CD8-positive, alpha-beta memory T cell (primary cell): ENCODE data around the gene KCNT1. TPM values are rescaled to one million over a fixed set of nuclear protein-coding genes. Genes with fewer than 3 reads are reported as not detected.

Source experiments
- CTCF ChIA-PET: fragments of 350-600 bp; sonication (Branson Sonifier 250); formaldehyde crosslinking; loops from one replicate; lab custom pipeline; 2021; ENCODE audit warnings: antibody characterized with exemption; lab: Charles Lee
- POLR2A ChIA-PET: fragments of 350-600 bp; sonication (Branson Sonifier 250); formaldehyde crosslinking; loops from one replicate; lab custom pipeline; 2021; ENCODE audit warnings: antibody characterized with exemption; lab: Charles Lee
- DNase-seq, 5 donors: peaks; one replicate each; pipeline versions ENCODE4 v3.0.0 to v3.0.0-alpha.2; 2020 to 2022; ENCODE audit warnings: mixed read lengths in 1 of 5
- H3K27ac ChIP-seq: one replicate; pipeline ENCODE4 v1.7.0; 2013; ENCODE audit warnings: low read depth, mild to moderate bottlenecking, low read length, moderate library complexity
- H3K27me3 ChIP-seq: 2 replicates; pipeline ENCODE4 v1.7.0; 2013; ENCODE audit warnings: low read length, mild to moderate bottlenecking; ENCODE audit not compliant: insufficient read depth, poor library complexity, severe bottlenecking
- H3K36me3 ChIP-seq: 2 replicates; pipeline ENCODE4 v1.7.0; 2013; ENCODE audit warnings: mild to moderate bottlenecking, low read length, moderate library complexity; ENCODE audit not compliant: insufficient read depth
- H3K4me1 ChIP-seq: 2 replicates; pipeline ENCODE4 v1.7.0; 2013; ENCODE audit warnings: mild to moderate bottlenecking, low read length, moderate library complexity; ENCODE audit not compliant: insufficient read depth
- H3K4me3 ChIP-seq: 2 replicates; pipeline ENCODE4 v1.7.0; 2013; ENCODE audit warnings: mild to moderate bottlenecking, low read length
- H3K9me3 ChIP-seq: 2 replicates; pipeline ENCODE4 v1.7.0; 2013; ENCODE audit warnings: mild to moderate bottlenecking, low read length
- H3K27ac Mint-ChIP-seq, 8 donors: one replicate each; pipeline ENCODE4 v1.8.0; 2020 to 2021; ENCODE audit warnings: mixed read lengths in 8 of 8, mild to moderate bottlenecking in 6 of 8, inconsistent platforms in 3 of 8, moderate library complexity in 3 of 8
- H3K27me3 Mint-ChIP-seq, 2 donors: one replicate each; pipeline ENCODE4 v1.8.0; 2020 to 2021; ENCODE audit warnings: mixed read lengths in 2 of 2, mild to moderate bottlenecking in 1 of 2, moderate library complexity in 1 of 2
- H3K36me3 Mint-ChIP-seq, 3 donors: one replicate each; pipeline ENCODE4 v1.8.0; 2020 to 2021; ENCODE audit warnings: mixed read lengths in 3 of 3, inconsistent platforms in 1 of 3, mild to moderate bottlenecking in 1 of 3
- H3K4me1 Mint-ChIP-seq, 3 donors: one replicate each; pipeline ENCODE4 v1.8.0; 2020 to 2021; ENCODE audit warnings: mixed read lengths in 3 of 3, inconsistent platforms in 1 of 3, mild to moderate bottlenecking in 1 of 3
- H3K4me3 Mint-ChIP-seq, 7 donors: one replicate each; pipeline ENCODE4 v1.8.0; 2020 to 2021; ENCODE audit warnings: mixed read lengths in 7 of 7, mild to moderate bottlenecking in 6 of 7, moderate library complexity in 4 of 7, inconsistent platforms in 2 of 7
- H3K9me3 Mint-ChIP-seq, 5 donors: one replicate each; pipeline ENCODE4 v1.8.0; 2020 to 2022; ENCODE audit warnings: mixed read lengths in 5 of 5, mild to moderate bottlenecking in 3 of 5, moderate library complexity in 2 of 5, inconsistent platforms in 1 of 5
- polyA plus RNA-seq: library from polyadenylated mRNA; unstranded; fragments of 300-500 nt; fragmentation: Illumina TruSeq; gene quantifications from one replicate; pipeline ENCODE4 v1.2.3, GENCODE V29; 2021
- total RNA-seq, 2 experiments: library from RNA; stranded (reverse); gene quantifications; one replicate each; pipeline ENCODE4 v1.2.3, GENCODE V29; 2021

KCNT1 gene
- total and polyA plus RNA-seq, 3 experiments from 2014 or later = 0.16 TPM; not detected in 2

DNA sequence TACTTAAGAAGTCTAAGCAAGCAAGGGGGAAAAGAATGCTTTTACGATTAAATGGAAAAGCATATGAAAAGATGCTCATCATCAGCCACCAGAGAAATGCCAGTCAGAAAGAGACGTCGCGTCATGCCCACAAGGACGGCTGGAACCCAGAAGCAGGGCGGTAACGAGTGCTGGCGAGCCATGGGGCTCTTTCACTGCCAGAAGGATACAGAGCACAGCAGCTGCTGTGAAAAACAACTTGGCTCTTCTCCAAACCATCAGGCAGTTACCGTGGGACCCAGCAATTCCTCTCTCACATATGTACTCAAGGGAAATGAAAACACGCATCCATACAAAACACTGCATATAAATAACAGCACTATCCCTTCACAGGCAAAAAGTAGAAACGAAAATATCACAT lies 109.8 kb downstream of the KCNT1 start:
- Histone ChIP-seq H3K4me1 (no peaks in the 10 kb centered on the region), H3K27me3 (no peaks in the 10 kb centered on the region), H3K9me3 (no peaks in the 10 kb centered on the region), H3K4me3 (no peak overlapping the region), H3K27ac (no peak overlapping the region), H3K36me3 (peaks cover 21% of the 10 kb centered on the region)
- H3K9me3 Mint-ChIP-seq = no peaks in the 10 kb centered on the region
- H3K4me3 Mint-ChIP-seq = no peak overlapping the region
- CTCF ChIA-PET = no interaction called here
- H3K36me3 Mint-ChIP-seq = peaks cover 18 to 80% (median 22%) of the 10 kb centered on the region in 3 donors
- DNase-seq = no peak
- H3K4me1 Mint-ChIP-seq = peaks cover 12 to 18% (median 17%) of the 10 kb centered on the region in 3 donors
- no peak overlapping the region for H3K27ac Mint-ChIP-seq
- no peaks in the 10 kb centered on the region for H3K27me3 Mint-ChIP-seq
- POLR2A ChIA-PET = no interaction called here

DNA sequence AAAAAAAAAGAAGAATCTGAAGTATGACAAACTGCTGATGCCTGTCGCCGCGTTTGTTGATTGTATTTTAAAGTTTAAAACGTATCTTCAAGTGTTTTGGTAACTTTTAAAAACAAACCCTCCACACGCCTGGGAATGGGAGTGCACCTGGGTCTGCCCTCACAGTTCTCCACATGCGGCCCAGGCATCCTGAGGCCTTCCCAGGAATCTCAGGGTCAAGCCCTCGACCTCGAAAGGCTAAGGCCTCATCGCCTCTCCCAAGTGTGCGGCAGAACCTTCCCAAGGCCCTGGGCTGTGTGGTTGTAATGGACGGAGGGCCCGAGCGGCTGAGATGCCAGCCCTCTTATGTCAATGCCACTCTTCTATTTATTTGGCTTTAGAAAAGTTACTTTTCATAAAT lies 111.0 kb downstream of the KCNT1 start:
- Mint-ChIP-seq H3K4me1 (peaks cover 5 to 6% (median 6%) of the 10 kb centered on the region in 3 donors), H3K4me3 (no peak overlapping the region), H3K9me3 (no peaks in the 10 kb centered on the region), H3K36me3 (peaks cover 18 to 91% (median 25%) of the 10 kb centered on the region in 3 donors), H3K27me3 (no peaks in the 10 kb centered on the region), H3K27ac (no peak overlapping the region)
- Histone ChIP-seq H3K27me3 (no peaks in the 10 kb centered on the region), H3K36me3 (peaks cover 24% of the 10 kb centered on the region), H3K27ac (no peak overlapping the region), H3K9me3 (no peaks in the 10 kb centered on the region), H3K4me1 (no peaks in the 10 kb centered on the region), H3K4me3 (no peak overlapping the region)
- POLR2A ChIA-PET = no interaction called here
- no peak for DNase-seq
- CTCF ChIA-PET = no interaction called here

DNA sequence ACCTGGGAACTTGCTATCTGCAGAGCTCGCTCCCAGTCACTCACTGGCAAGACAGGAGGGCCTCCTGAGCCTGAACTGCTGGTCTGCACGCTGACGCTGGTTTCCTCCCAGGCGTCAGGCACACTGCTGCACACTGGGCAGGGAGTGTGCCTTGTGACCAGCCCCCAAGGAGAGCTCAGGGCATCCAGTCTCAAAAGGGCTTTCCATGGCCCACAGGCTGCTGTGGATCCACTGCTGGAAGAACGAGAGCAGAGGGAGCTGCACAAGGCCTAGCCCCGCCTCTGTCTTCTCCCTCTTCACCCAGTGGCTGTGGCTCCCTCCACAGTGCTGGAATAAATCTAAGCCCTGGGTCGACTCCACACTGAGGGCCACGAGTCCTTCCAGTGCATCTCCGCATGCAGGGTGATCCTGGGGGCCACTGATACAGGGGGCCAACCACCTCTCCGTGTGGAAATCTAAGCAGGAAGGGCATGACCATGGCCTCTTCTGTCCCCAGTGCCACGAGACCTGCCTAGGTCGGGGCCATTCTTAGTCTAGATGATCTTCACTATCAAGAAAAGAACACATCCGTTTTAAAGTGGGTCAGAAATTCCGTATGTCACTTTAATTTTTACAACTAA lies 111.8 kb downstream of the KCNT1 start:
- Mint-ChIP-seq H3K27ac (peak overlapping the region in 1 of 8 donors; percentile 36), H3K9me3 (no peaks in the 10 kb centered on the region), H3K27me3 (no peaks in the 10 kb centered on the region), H3K36me3 (peaks cover 18 to 95% (median 25%) of the 10 kb centered on the region in 3 donors), H3K4me3 (no peak overlapping the region), H3K4me1 (peaks cover 3 to 5% (median 3%) of the 10 kb centered on the region in 3 donors)
- no peak overlapping the region for H3K27ac ChIP-seq
- DNase-seq = no peak
- H3K9me3 ChIP-seq = no peaks in the 10 kb centered on the region
- ChIA-PET POLR2A (no interaction called here), CTCF (no interaction called here)
- peaks cover 32% of the 10 kb centered on the region for H3K36me3 ChIP-seq
- no peaks in the 10 kb centered on the region for H3K4me1 ChIP-seq
- H3K4me3 ChIP-seq = no peak overlapping the region
- H3K27me3 ChIP-seq = no peaks in the 10 kb centered on the region

DNA sequence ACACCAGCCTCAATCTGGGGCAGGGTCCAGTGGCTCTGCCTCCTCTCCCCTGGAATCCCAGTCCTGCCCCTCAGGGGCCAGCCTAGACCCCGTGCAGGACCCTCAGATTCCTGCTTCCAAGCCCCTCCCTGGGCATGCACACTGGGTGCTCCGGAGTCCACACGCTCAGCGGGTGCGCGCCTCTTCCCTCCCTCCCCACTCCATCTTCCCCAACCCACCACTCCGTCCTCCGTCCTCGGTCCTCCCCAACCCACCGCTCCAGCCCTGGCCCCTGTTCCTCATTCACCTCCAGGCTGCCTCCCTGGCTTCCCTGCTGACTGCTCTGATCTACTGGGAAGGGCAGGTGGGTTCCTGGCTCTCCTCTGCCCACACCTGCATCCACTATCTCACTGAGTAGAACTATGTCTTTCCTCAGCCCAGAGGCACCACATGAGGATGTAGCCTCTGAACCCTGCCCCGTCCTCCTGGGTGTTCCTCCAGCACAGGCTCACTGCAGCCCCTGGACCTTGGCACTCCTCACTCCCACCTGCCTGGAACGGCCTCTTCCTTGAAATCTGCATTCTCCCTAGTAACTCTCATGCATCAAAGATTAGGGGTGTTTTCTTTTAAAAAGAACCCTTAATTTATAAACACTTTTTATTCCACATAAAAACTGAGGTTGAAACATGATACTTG lies 112.6 kb downstream of the KCNT1 start:
- no peaks in the 10 kb centered on the region for H3K4me1 ChIP-seq
- Mint-ChIP-seq H3K4me3 (no peak overlapping the region), H3K36me3 (peaks cover 18 to 94% (median 29%) of the 10 kb centered on the region in 3 donors), H3K4me1 (peaks cover 3 to 5% (median 3%) of the 10 kb centered on the region in 3 donors), H3K27ac (peak overlapping the region in 1 of 8 donors; percentile 21), H3K27me3 (no peaks in the 10 kb centered on the region), H3K9me3 (no peaks in the 10 kb centered on the region)
- H3K27ac ChIP-seq = no peak overlapping the region
- H3K4me3 ChIP-seq = no peak overlapping the region
- H3K27me3 ChIP-seq = no peaks in the 10 kb centered on the region
- ChIA-PET CTCF (interaction anchor here (0.7 kb wide), 1 partner anchor 9 kb away, joined by 3 read pairs; no protein-coding TSS in a partner anchor), POLR2A (no interaction called here)
- H3K36me3 ChIP-seq = peaks cover 32% of the 10 kb centered on the region
- no peaks in the 10 kb centered on the region for H3K9me3 ChIP-seq
- DNase-seq = no peak

DNA sequence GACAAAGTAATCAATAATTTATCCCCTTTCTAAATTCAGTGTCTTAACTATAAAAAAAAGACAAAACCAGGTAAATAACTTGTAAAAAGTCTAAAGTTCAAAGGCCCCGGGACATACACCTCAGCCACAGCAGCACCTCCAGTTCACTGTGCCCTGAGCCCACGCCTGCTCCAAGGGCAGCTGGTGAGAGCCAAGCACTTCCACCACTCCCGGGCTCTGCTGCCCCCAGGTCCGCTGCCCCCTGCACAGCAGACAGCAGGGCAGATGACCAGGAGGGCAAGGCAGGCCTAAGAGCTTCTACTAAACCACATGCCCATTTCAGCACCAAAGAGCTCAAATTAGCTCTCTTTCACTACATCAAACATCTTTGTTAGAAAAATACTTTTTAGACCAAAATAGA lies 113.4 kb downstream of the KCNT1 start:
- Mint-ChIP-seq H3K27ac (peak overlapping the region in 2 of 8 donors; percentile 8 to 17), H3K9me3 (no peaks in the 10 kb centered on the region), H3K36me3 (peaks cover 15 to 93% (median 29%) of the 10 kb centered on the region in 3 donors), H3K4me1 (peaks cover 3 to 5% (median 3%) of the 10 kb centered on the region in 3 donors), H3K27me3 (no peaks in the 10 kb centered on the region), H3K4me3 (no peak overlapping the region)
- Histone ChIP-seq H3K36me3 (peaks cover 32% of the 10 kb centered on the region), H3K4me1 (no peaks in the 10 kb centered on the region), H3K9me3 (no peaks in the 10 kb centered on the region), H3K4me3 (no peak overlapping the region), H3K27me3 (no peaks in the 10 kb centered on the region), H3K27ac (no peak overlapping the region)
- POLR2A ChIA-PET = no interaction called here
- DNase-seq = no peak
- CTCF ChIA-PET = interaction anchor here (0.7 kb wide), 1 partner anchor 8 kb away, joined by 3 read pairs; no protein-coding TSS in a partner anchor

DNA sequence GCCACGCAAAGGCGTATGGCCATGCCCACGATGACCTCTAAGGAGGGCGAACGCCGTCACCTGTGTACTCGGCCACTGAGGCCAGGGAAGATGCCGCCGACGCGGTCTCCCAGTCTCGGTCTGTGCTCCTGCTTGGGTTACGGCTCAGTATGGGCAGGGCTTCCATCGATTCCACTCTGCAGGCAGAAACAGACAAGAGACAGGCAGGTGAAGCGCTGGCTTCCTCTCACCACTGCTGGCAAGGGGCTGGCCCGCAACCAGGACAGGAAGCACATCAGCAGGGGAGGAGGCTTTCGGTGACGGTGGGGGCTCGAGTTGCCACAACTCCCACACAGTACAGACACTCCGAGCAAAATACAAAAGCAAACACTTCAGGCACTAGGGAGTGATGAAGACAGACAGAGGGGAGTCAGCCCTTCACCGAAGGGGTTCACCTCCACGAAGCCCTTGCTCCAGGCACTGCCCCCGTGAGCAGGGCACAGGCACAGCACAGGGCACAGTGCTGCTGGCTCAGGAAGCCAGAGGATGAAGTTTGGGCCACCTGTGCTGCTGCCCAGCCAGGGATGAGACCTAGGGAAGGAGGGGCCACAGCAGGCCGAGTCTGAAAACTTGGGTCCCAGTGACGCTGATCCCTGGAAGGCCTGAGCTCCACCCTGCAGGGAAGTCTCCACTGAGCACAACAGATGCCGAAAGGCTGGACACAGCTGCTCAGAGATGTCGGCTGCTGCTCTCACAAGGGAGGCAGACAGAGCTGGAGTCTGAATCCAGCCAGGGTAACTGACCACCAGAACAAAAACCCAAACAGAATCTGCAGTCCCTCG lies 114.1 kb downstream of the KCNT1 start:
- CTCF ChIA-PET = no interaction called here

DNA sequence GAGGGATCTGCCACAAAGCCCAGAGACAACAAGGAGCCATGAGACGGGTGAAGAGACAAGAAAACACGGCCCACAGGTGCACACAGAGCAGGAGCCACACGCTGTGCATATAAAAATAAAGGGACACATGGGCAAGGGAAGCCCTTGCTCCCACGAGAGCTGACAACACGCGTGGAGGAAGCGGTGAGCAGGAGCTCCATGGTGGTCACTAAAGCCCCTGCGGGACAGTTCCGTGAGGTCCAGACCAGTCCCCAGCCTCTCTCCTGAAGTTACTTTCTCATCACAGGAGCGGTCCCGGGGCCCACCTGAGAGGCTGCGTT lies 114.6 kb downstream of the KCNT1 start:
- Mint-ChIP-seq H3K27ac (peak overlapping the region in 1 of 8 donors; percentile 42), H3K27me3 (no peaks in the 10 kb centered on the region), H3K36me3 (peaks cover 9 to 93% (median 29%) of the 10 kb centered on the region in 3 donors), H3K4me1 (peaks cover 3 to 5% (median 3%) of the 10 kb centered on the region in 3 donors), H3K9me3 (no peaks in the 10 kb centered on the region), H3K4me3 (no peak overlapping the region)
- H3K36me3 ChIP-seq = peaks cover 26% of the 10 kb centered on the region
- ChIA-PET POLR2A (no interaction called here), CTCF (no interaction called here)
- H3K4me1 ChIP-seq = no peaks in the 10 kb centered on the region
- no peaks in the 10 kb centered on the region for H3K9me3 ChIP-seq
- no peaks in the 10 kb centered on the region for H3K27me3 ChIP-seq
- H3K27ac ChIP-seq = no peak overlapping the region
- no peak overlapping the region for H3K4me3 ChIP-seq
- no peak for DNase-seq

More for the DNA sequence above, 114.1 kb downstream of the KCNT1 start:
- no peaks in the 10 kb centered on the region for H3K27me3 Mint-ChIP-seq
- peak overlapping the region in 3 of 8 donors; percentile 42 to 79 (median 58) for H3K27ac Mint-ChIP-seq
- H3K36me3 Mint-ChIP-seq = peaks cover 14 to 93% (median 30%) of the 10 kb centered on the region in 3 donors
- Histone ChIP-seq H3K27me3 (no peaks in the 10 kb centered on the region), H3K4me1 (no peaks in the 10 kb centered on the region), H3K9me3 (no peaks in the 10 kb centered on the region), H3K4me3 (no peak overlapping the region), H3K27ac (no peak overlapping the region), H3K36me3 (peaks cover 31% of the 10 kb centered on the region)
- no peak overlapping the region for H3K4me3 Mint-ChIP-seq
- DNase-seq = no peak
- H3K9me3 Mint-ChIP-seq = no peaks in the 10 kb centered on the region
- POLR2A ChIA-PET = no interaction called here
- peaks cover 3 to 5% (median 3%) of the 10 kb centered on the region in 3 donors for H3K4me1 Mint-ChIP-seq
